GM12878 (cell line): ENCODE measurements around the gene TPSB2. TPM values are rescaled to one million over a fixed set of nuclear protein-coding genes. Genes with fewer than 3 reads are reported as not detected.

Experiments used
- CHD1 ChIP-seq: IDR thresholded peaks from 2 replicates; pipeline ENCODE4 v1.6.1; 2012; ENCODE audit warnings: low read depth, low read length, improper control_type of control experiment
- FOS ChIP-seq: IDR thresholded peaks from 3 replicates; pipeline ENCODE4 v1.6.1; 2011; ENCODE audit warnings: borderline replicate concordance; ENCODE audit not compliant: insufficient read length; ENCODE audit errors: extremely low read depth
- GATAD2B ChIP-seq: fragments of 450-650 bp; conservative IDR thresholded peaks from 2 replicates; pipeline ENCODE4 v1.6.1; 2017; ENCODE audit warnings: low read depth, mild to moderate bottlenecking, moderate library complexity
- KAT2A ChIP-seq: conservative IDR thresholded peaks from 2 replicates; pipeline ENCODE4 v1.6.1; 2011; ENCODE audit warnings: low read depth, low read length; ENCODE audit not compliant: control insufficient read depth
- RFX5 ChIP-seq: IDR thresholded peaks from 2 replicates; pipeline ENCODE4 v1.6.1; 2011; ENCODE audit warnings: low read depth, low read length, improper control_type of control experiment
- ZBTB11 ChIP-seq: fragments of 450-650 bp; formaldehyde crosslinking; IDR thresholded peaks from 2 replicates; pipeline ENCODE4 v1.5.0; 2022; ENCODE audit warnings: mild to moderate bottlenecking, missing genetic modification characterization
- ZNF687 ChIP-seq: fragments of 450-650 bp; IDR thresholded peaks from 2 replicates; pipeline ENCODE4 v1.6.1; 2017; ENCODE audit warnings: mild to moderate bottlenecking, moderate library complexity
- polyA plus RNA-seq, 11 experiments: library from polyadenylated mRNA; depleted of rRNA in 4 of 11; unstranded in 6 of 11; stranded (reverse) in 5 of 11; fragments of >200 nt; fragmentation: Nextera tagmentation in 4 of 11; fragmentation: Illumina TruSeq in 1 of 11; extraction: Ambion mirVana in 4 of 11; extraction: Trizol in 1 of 11; gene quantifications; 1 replicate in 1 of 11; 2 replicates in 10 of 11; pipeline versions ENCODE4 v1.2.1 to v1.2.3, GENCODE V29; 2011 to 2016; ENCODE audit warnings: inconsistent platforms in 2 of 11, missing spikeins in 2 of 11, low read depth in 1 of 11
- total RNA-seq, 4 experiments: library from RNA; depleted of rRNA in 3 of 4; stranded (reverse); fragments of >200 nt in 3 of 4; fragmentation: Illumina TruSeq in 1 of 4; extraction: Trizol in 1 of 4; gene quantifications; 2 replicates each; pipeline versions ENCODE4 v1.2.1 to v1.2.3, GENCODE V29; 2013 to 2021

TPSB2 gene
- total and polyA plus RNA-seq, 10 of the 15 experiments (the other 5 are each of a cell fraction or from before 2014, with no cell fraction given) = not detected

- TF ChIP-seq ZNF687 (no peak), KAT2A (no peak), ZBTB11 (no peak), RFX5 (no peak), CHD1 (no peak), GATAD2B (no peak), FOS (no peak)
Measured at GRCh38 chr16:1259760-1260068, 29.7 kb upstream of the TPSB2 start (continued).
